NCI-H1417 treated with DMSO at 0.1 percent for 48 hours (cell line): Measurements from ENCODE around the gene DUOX2.
"Not testable (repeated sequence)": the region's sequence is repeated elsewhere in the genome, so short reads cannot be mapped to it uniquely, and the experiment has no call there.

Experiments used
- DNase-seq: peaks from one replicate; lab custom pipeline; 2025; lab: John Stamatoyannopoulos, UW

DUOX2 gene

DNA sequence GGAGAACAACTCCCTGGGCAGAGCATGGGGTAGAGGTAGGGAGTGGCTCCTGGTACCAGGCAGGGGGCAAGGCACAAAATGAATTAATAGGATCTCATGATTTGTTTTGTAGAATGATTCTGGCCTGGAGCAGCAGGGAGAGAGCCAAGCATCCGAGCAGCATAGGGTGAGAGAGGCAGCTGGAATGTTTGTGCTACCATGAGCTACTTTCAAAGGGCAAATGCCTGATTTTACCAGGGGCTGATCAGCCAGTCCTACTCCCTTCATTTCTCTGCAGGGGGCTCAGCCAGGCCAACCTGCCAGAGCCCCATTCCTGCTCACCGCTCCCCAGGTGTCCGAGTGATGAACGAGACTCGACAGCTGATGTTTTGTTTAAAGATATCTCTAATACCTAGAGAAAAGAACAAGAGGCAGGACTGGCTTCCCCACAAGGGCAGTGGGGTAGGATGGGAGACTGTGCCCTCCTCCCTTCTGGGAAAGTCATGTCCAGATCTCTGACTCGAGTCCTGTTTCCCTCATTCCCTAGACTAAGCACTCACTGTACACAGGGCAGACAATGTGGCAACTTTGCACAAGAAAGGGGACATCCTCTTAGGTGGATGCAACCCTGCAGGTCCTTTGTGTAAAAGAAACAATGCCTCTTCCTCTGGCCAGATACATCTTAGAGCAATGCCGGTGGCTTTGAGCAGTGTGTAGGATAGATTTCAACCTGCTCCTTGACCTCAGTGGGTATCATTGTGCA, 12.9 kb downstream of the DUOX2 start:
- DNase-seq = no peak

DNA sequence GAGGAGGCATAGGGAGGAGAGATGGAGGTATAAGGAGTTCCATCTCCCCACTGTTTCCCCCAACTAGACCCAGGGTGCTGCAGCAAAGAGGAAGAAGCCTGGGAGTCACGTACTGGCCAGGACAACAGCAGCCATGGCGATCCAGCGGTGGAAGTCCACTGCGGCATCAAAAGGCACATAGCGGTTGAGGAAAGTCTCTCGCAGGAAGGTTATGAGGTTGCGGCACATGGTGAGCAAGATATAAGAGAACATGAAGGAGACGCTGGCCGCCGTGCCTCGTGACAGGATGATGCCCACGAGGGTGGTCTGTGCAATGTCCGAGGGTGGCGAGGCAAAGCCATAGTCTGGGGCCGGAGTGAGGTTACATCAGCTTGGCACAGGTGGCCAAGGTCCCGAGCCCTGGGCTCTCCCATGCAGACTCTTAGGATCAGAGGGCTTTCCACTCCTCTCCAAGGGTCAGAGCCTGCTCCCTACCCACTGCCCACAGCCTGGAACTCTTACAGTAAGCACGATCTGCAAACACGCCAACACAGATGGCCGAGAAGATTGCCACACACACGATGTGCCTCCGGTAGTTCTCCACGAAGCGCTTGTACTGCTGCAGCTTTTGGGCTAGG, 14.3 kb downstream of the DUOX2 start:
- DNase-seq = no peak

DNA sequence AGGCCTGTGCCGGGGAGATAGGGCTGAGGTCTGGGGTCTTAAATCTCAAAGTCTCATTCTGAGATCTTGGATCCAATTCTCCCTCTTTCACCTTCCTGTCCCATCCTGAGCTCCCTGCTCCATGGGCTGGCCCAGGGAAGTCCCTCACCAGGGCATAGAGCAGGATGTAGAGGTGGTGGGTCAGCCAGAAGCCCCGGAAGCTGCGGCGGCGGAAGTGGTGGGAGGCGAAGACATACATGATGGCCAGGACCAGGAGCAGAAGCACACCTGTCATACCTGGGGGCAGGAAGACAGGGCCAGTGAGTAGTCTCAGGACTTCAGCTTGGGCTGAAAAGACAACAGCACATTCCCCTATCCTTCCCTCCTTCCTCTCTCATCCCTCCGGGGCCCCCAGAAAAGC, 16.5 kb downstream of the DUOX2 start:
- DNase-seq = no peak

DNA sequence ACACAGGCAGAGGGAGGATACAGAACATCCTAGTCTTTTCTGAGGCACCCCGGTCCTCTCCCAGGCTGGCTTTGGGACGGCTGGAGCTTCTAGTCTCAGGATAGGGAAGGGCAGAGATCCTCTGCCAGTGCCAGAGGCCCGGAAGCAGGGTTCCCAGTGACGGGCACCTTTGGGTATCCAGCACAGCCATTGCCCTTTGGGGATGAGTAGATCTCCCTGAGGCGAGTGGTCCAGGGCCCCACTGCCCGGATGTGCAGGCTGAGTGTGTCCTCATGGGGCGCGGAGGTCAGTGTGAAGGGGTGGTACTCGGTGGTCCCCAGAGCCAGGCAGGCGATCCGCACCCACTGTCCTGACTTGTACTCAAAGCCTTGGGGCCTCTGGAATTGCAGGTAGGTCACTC, 18.3 kb downstream of the DUOX2 start:
- no peak for DNase-seq

DNA sequence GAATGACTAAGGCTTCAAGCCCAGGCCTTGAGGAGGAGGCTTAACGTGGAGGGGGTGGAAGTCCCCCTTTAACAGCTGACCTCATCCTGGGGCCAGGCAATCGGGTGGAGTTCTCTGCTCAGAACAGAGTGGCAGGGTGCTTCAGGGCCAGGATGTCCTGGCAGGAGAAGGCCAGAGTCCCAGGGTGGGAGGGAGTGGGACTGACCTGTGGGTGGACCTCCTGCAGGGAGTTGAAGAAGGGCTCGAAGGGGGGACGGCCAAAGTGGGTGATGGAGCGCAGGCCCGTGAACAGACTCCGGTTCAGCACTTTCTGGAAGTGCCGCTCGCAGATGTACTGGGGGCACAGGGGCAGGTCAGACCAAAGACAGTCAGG, 19.6 kb downstream of the DUOX2 start:
- DNase-seq = no peak

DNA sequence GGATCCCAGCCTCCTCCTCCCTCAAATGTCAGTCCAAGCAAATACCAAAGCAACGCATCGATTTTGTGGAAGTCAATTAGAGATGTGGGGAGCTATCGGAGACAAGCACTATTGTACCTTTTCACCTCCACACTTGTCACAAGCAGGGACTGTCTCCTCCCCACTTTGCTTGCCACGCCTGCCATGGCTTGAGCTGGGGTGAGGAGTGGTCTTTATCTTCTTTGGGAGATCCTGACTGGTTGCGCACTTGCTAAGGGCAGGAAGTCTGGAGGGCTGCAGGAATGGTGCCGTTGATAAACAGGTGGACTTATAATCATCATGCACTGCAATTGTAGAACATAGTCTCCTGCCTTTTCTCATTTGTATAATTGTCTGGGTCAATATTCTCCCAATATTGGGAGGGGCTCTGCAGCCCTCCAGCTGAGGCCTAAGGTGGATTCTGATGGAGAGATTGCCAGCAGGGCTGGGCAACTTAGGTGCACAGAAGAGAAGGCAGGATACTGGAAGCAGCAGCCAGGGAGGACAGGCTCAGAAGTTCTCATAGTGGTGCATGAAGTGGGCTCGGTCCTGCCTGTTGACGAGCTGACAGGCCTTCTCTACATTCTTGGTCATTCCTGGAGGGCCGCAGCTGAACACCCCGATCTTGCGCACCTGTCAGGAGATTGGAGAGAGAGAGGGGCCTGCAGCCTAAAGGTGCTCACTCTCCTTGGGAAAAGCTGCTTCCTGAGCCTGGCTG, 20.2 kb downstream of the DUOX2 start:
- DNase-seq = no peak

DNA sequence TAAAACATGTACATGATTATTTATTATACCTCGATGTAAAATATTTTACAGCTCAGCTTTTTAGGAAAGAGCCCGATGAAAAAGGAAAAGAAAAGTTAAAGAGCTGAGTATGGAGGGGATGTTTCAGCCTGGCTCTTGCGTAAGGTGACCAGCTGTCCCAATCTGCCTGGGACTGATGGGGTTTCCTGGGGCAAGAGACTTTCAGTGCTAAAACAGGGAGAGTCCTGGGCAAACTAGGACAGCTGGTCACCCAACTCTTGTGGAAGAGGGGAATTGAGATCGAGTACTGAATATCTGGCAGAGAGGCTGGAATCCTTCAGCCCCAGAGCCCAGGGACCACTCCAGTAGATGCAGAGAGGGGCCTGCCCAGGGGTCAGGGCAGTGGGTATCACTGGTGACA, 21.0 kb downstream of the DUOX2 start:
- no peak for DNase-seq

DNA sequence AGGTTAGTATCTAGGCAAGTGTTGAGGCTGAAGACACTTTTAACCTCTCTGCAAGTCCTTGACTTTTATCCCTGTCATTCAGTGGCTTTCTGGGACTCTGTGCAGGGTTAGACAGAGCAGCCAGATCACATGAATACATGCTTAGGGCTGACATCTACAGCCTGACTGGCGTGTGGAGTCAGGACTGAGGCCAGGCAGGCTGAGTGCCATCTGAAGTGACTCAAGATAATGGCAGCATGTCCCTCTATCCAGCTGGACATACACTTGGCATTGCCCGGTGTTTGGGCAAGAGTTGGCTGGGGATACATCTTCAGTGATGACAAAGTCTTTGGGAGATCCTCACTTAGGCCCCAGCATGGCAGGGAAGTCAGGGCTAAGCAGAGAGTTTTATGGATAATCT, 22.4 kb downstream of the DUOX2 start:
- DNase-seq = no peak

DNA sequence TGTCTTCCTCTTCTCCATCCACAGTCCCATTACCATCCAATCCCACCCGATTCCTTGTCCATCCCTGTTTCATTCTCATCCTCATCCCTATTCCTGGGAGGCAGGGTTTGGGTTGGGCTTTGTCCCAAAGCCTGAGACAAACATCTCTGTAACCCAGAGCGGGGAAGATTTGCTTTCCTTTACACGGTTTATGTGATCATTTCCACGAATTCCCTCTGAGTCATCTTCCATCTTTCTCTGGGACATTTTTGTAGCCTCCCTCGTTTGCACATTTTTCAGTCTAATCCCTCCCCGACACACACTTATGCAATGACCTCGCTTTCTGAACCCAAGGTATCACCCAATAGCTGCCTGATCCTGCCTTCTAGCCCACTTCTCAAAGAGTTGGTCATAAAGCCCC, 22.8 kb downstream of the DUOX2 start:
- DNase-seq = no peak

DNA sequence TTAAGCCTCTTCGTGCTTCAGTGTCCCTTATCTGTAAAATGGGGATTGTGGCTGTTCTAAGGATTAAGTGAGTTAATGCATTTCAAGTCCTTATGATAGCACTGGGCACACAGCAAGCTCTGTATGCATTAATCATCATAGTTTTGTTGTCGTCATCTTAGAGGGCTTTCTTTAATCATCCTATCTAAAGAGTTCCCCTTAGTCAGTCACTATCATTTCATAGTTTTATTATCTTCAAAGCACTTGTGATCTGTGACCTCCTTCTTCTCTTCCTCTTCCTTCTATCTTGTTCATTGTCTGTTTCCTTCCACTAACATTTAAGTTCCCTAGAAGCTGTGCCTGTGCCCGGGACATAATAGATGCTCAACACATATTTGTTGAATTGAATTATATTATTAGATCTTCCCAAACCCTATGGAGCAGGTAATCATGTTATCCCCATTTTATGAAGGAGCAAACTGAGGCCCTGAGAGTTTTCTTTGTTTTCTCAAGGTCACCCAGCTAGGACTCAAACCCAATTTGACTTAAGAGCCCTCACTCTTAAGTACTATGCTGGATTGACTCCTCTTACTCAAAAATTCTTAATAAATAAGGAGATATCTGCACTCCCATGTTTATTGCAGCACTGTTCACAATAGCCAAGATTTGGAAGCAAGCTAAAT, 24.1 kb downstream of the DUOX2 start:
- no peak for DNase-seq

DNA sequence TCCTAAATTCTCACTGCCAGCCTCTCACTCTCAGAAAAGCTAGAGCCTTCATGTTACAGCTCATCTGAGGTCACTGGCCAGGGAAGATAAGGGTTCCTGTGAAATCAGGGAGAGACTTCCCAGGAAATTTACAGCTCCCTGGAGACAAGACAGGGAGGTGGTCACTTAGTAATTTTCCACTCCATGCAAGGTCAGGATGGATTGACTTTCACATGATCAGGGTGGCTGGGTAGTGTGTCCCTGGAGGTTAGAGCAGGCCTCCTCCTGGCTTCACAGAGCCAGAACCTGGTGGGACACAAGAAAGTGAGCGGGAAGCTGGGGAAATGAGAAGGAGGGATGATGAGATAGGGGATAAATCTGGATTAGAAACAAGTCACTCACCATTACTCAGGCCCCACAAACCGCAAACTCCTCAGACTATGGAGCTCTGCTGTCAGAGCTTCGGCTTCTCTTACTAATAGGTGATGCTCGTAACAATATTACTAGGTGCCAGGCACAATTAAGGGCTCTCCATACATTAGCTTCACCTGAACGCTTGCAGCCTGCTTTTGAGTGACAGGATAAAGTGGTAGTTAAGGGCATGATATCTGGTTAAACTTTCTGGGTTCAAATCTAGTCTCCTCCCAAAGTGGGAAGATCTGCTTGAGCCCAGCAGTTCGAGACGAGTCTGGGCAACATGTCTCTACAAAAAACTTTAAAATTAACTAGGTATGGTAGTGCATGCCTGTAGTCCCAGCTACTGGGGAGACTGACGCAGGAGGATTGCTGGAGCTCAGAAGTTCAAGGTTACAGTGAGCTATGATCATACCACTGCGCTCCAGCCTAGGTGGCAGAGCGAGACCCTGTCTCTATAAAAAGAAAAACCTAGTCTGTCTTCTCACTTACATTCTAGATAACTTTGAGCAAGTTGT, 24.9 kb downstream of the DUOX2 start:
- DNase-seq = no peak

DNA sequence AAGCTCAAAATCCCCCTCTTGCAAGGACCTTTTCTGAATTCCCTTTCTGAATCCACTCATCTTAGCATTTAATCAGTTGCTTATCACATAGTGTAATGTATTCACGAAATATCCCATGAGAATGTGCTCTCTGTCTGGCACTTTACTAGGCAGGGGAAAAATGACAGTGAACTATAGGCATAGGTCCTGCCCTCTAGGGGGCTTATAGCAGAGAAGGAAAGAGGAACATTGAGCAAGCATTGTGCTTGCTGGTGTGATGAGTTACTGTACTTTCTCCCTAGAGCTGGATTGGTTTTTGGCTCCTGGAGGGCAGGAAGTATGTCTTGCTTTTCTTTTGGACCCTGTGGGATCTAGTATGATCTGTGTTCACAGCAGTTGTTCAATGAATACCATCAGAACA, 26.5 kb downstream of the DUOX2 start:
- DNase-seq = no peak

DNA sequence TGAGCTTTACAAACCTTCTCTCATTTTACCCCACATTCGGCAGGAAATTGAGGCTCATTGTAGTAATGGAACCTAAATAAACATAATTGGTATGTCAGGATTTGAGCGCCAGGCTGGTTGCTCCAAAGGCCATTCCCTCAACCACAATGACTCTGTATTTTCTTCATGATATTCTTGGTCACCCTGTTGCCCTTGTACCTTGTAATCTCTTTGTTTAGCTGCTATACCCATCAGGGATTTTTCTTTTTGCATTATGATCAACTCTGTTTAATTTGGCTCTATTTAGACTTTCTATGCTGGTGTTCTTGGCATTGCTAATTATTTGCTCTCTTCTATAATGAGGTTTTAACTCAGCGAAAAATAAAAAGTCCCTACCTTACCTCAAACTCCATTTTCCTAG, 29.8 kb downstream of the DUOX2 start:
- DNase-seq = no peak

DNA sequence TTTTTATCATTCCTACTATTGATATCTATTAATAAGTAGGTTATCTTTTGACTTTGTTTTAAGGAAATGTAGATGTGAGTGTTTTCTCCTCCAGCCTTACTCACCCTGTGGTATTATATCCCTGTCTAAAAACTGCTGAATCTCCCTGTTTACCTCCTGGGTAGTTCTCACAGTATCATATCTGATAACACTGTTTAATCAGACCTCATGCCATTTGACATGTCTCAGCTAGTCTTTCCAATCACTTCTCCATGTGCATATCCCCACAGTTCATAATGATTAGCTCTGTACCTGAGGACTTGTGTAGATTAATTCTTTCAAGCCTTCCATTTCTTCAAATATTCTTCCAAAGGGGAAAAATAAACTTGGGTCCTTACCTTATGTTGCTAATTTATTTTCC, 30.7 kb downstream of the DUOX2 start:
- no peak for DNase-seq

DNA sequence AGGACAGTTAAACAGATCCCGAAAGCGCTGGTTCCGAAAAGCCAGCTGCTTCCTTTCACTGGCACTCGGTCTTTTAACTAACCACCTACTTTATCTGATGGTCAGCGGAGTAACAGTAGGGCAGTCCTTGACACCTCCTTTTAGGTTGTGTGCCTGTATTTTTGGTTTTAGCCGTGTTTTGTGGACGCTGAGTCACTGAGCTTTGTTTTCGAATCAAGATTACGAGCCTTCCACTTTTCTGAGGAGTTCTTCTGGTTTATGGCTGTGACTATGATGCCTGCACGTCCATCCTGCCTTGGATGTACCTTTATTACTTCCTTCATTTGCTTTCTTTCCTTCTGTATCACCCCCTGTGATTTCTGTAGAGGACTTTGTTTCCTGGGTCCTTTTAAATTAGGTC, 31.6 kb downstream of the DUOX2 start:
- DNase-seq = not testable (repeated sequence)

DNA sequence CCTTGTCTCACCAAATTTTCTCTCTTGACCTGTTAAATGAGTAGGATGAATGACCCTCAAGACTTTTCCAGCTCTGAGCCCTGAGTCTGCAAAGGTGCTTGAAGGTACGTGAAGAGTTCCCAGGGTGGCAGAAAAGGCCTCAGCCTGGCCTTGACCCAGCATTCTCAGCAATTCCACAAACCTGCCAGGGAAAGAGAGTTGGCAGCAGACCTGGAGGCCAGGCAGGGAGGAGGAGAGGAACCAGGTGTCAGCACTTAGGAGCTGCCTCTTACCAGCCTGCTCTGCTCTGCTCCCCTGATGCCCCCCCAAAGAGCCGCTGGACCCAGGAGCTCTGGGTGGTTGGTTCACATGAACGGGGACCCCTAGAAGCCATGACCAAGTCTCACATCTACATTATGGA, 33.4 kb downstream of the DUOX2 start:
- DNase-seq = not testable (repeated sequence)

DNA sequence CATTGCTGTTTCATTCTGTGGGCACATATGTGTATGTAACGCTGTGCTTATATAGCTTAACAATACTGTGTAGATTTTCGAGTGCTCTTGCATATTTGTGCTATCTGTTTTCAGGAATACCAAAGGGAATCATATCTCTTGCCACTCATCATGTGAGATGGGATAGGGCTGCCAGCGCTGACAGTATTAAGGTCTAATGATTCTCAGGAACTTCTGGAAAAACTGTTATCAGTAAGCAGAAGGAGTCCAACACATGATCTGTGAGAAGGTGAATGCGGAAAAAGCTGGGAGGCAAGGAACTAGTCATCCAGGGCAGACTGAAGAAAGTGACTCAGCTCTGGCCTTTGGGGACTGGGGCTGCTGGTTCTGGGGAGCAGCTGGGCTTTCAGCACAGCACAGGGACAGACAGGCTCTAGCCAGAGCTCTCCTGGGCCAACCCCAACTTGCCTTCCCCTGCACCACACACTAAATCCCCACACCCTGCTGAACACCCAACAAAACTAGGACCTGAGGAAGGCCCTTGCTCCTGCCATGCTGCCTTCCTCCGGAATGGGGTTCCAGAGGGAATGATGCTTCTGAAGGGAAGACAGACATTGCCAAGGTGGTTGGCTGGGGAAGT, 34.2 kb downstream of the DUOX2 start:
- DNase-seq = not testable (repeated sequence)

DNA sequence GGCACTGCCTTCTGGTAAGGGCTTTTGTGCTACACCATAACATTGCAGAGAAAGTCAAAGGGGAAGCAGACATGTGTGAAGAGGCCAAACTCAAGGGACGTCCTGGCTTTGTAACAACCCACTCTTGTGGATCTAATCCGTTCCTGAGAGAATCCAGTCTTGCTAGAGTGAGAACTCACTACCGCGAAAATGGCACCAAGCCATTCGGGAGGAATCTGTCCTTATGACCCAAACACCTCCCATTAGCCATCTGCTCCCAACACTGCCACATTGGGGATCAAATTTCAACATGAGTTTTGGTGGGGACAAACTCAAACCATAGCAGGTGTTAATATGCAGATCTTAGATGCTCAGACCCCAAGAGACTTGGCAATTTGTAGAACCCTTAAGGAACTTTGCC, 34.8 kb downstream of the DUOX2 start:
- DNase-seq = not testable (repeated sequence)

DNA sequence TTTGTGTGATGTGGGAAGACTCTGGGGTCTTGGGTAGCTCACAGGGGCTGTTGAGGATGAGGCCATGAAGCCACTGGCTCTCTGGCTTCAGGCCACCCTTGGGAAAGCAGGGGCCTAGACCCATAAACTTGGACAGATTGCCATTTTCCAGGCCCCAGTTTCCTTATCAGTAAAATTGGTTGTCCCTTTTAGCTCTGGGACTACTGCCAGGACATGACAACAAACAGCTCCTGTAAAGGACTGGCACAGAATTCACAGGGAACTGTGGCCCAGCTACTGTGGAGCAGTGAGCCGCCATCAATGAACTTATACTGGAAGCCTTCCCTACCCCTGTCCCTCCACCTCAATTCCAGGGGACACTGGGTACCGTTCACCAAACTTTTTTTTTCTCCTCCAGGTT, 36.6 kb downstream of the DUOX2 start:
- DNase-seq = not testable (repeated sequence)

DNA sequence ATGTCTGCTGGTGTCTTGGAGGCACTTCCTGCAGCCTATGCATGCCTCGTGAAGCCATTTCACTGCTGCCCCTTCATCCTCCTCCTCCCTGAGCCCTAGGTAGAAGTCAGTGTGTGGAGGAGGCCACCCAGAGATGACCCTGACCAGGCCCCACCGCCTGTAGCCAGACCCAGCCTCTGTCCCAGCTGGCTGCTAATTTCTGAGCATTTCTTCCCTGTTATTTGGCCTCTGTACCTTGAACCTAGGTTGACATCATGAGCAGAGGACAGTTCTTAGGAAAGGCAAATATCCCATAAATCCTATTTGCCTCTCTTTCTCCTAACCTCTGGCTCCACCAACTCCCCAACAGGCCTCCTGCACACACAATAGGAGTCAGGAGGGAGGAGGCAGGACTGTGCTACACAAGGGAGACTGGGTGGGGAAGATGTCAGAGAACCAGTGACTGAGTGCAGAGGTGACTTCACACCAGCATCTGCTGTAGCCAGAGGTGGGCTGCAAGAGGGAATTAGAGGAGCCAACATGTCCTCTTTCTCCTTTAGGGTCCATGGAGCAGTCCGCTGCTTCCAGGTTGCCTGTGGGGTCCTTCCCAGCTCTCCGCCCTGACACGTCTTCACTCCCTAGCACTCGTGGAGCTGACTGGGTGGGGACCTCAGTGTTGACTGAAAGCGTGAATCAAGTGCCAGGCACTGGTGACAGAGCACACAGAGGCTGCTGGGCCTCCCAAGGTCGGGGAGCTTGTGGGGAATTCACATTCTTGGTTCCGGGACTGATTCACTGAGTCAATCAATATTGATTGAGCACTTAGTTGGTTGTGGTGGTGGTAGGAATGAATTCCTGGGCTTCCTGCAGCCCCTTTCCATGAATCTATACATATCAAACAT, 38.3 kb downstream of the DUOX2 start:
- DNase-seq = not testable (repeated sequence)
